B cell (primary cell): ENCODE results near the gene KCNC4. TPM values are rescaled to one million over a fixed set of nuclear protein-coding genes. Genes with fewer than 3 reads are reported as not detected.

Source experiments
- ATAC-seq: fragments of 200-7000 bp; cut with Tn5 transposase; one replicate; pipeline ENCODE4 v1.10.0; 2021; ENCODE audit warnings: low read depth, mild to moderate bottlenecking, moderate number of reproducible peaks, moderate library complexity
- CTCF ChIA-PET: fragments of 350-600 bp; sonication (Branson Sonifier 250); formaldehyde crosslinking; loops from one replicate; lab custom pipeline; 2021; ENCODE audit warnings: antibody characterized with exemption, inconsistent platforms; lab: Charles Lee
- POLR2A ChIA-PET: fragments of 350-600 bp; sonication (Branson Sonifier 250); formaldehyde crosslinking; loops from one replicate; lab custom pipeline; 2021; ENCODE audit warnings: antibody characterized with exemption; lab: Charles Lee
- DNase-seq: peaks from one replicate; pipeline ENCODE4 v3.0.0; 2013
- H2AFZ ChIP-seq: 2 replicates; pipeline ENCODE4 v1.6.1; 2012; ENCODE audit warnings: mild to moderate bottlenecking, low read depth, low read length; ENCODE audit not compliant: insufficient read depth, poor library complexity, severe bottlenecking
- H3K27ac ChIP-seq, 2 donors: 1 replicate in 1 of 2; 2 replicates in 1 of 2; pipeline ENCODE4 v1.5.1; 2012 to 2013; ENCODE audit warnings: low read length in 2 of 2, mild to moderate bottlenecking in 2 of 2, moderate library complexity in 1 of 2
- H3K27me3 ChIP-seq, 4 experiments: fragments of 200-600 bp in 1 of 4; sonication (generic) in 1 of 4; replicated peaks in 1 of 4; 1 replicate in 2 of 4; 2 replicates in 2 of 4; pipeline versions ENCODE4 v1.6.1 to v1.7.0; 2013 to 2016; ENCODE audit warnings: low read length in 3 of 4, mild to moderate bottlenecking in 2 of 4, mixed read lengths in 1 of 4, moderate library complexity in 1 of 4; ENCODE audit not compliant: insufficient read depth in 4 of 4, control insufficient read depth in 3 of 4; ENCODE audit errors: control extremely low read depth in 1 of 4
- H3K36me3 ChIP-seq, 2 experiments: replicated peaks in 1 of 2; 1 replicate in 1 of 2; 2 replicates in 1 of 2; pipeline versions ENCODE4 v1.6.1 to v1.7.1; 2013; ENCODE audit warnings: low read length in 1 of 2; ENCODE audit not compliant: insufficient read depth in 2 of 2, control insufficient read depth in 1 of 2; ENCODE audit errors: control extremely low read depth in 1 of 2, extremely low read depth in 1 of 2
- H3K4me1 ChIP-seq, 2 donors: fragments of 200-600 bp in 1 of 2; sonication (generic) in 1 of 2; 1 replicate in 1 of 2; 2 replicates in 1 of 2; pipeline versions ENCODE4 v1.5.1 to v1.6.1; 2013 to 2017; ENCODE audit warnings: low read length in 2 of 2; ENCODE audit not compliant: control insufficient read depth in 2 of 2, insufficient read depth in 2 of 2
- H3K4me2 ChIP-seq: replicated peaks from 2 replicates; pipeline ENCODE3; 2012; ENCODE audit warnings: mild to moderate bottlenecking, low read depth, low read length; ENCODE audit not compliant: poor library complexity, severe bottlenecking
- H3K4me3 ChIP-seq, 5 experiments: fragments of 200-600 bp in 1 of 5; sonication (generic) in 1 of 5; 1 replicate in 3 of 5; 2 replicates in 2 of 5; pipeline versions ENCODE4 v1.5.1 to v1.7.0; 2011 to 2016; ENCODE audit warnings: low read length in 4 of 5, mild to moderate bottlenecking in 4 of 5, low read depth in 2 of 5, control low read depth in 1 of 5, moderate library complexity in 1 of 5; ENCODE audit not compliant: insufficient read depth in 1 of 5; ENCODE audit errors: control extremely low read depth in 1 of 5, extremely low read depth in 1 of 5
- H3K79me2 ChIP-seq: fragments of 200-600 bp; sonication (generic); one replicate; pipeline ENCODE4 v1.6.0; 2016; ENCODE audit warnings: low read length; ENCODE audit not compliant: control insufficient read depth, insufficient read depth
- H3K9ac ChIP-seq: fragments of 200-600 bp; sonication (generic); 2 replicates; pipeline ENCODE4 v1.6.1; 2017; ENCODE audit warnings: mild to moderate bottlenecking, low read length, moderate library complexity
- H3K9me3 ChIP-seq, 3 donors: one replicate each; pipeline versions ENCODE4 v1.6.1 to v1.7.1; 2013; ENCODE audit warnings: low read length in 2 of 3; ENCODE audit not compliant: control insufficient read depth in 2 of 3, insufficient read depth in 1 of 3; ENCODE audit errors: control extremely low read depth in 1 of 3
- H4K20me1 ChIP-seq: 2 replicates; pipeline ENCODE4 v1.6.0; 2012; ENCODE audit warnings: mild to moderate bottlenecking, low read length; ENCODE audit not compliant: insufficient read depth, control insufficient read depth, poor library complexity, severe bottlenecking
- H3K27ac Mint-ChIP-seq: one replicate; pipeline ENCODE4 v1.8.0; 2021; ENCODE audit warnings: mixed read lengths
- H3K27me3 Mint-ChIP-seq: one replicate; pipeline ENCODE4 v1.8.0; 2021; ENCODE audit warnings: mixed read lengths
- H3K4me1 Mint-ChIP-seq: one replicate; pipeline ENCODE4 v1.8.0; 2021; ENCODE audit warnings: mixed read lengths
- H3K4me3 Mint-ChIP-seq: one replicate; pipeline ENCODE4 v1.8.0; 2021; ENCODE audit warnings: mixed read lengths
- H3K9me3 Mint-ChIP-seq: one replicate; pipeline ENCODE4 v1.8.0; 2022; ENCODE audit warnings: mixed read lengths; ENCODE audit not compliant: insufficient read depth
- CTCF ChIP-seq: fragments of 200-600 bp; IDR thresholded peaks from one replicate; pipeline ENCODE4 v1.8.0; 2022; ENCODE audit warnings: antibody characterized with exemption, mild to moderate bottlenecking
- EZH2 ChIP-seq: IDR thresholded peaks from 2 replicates; pipeline ENCODE4 v1.6.1; 2012; ENCODE audit warnings: borderline replicate concordance, low read depth, mild to moderate bottlenecking, moderate library complexity, low read length; ENCODE audit not compliant: insufficient read depth, poor library complexity, severe bottlenecking
- WGBS: methylation state at CpG from one replicate; pipeline ENCODE4 v1.1.5; 2013; ENCODE audit warnings: missing lambda C conversion rate; ENCODE audit not compliant: insufficient coverage; 5-methylcytosine and 5-hydroxymethylcytosine counted together
- intact Hi-C: fragments of 100-400 bp; cut with micrococcal nuclease; formaldehyde crosslinking; loops from one replicate; pipeline ENCODE4 v1.10.0; 2022
- polyA plus RNA-seq: library from polyadenylated mRNA; depleted of rRNA; stranded (reverse); fragments of >200 nt; gene quantifications from 2 replicates; pipeline ENCODE4 v1.2.3, GENCODE V29; 2012
- total RNA-seq, 2 donors: library from RNA; stranded (reverse); fragments of 120-200 nt in 1 of 2; gene quantifications; 1 replicate in 1 of 2; 2 replicates in 1 of 2; pipeline versions ENCODE4 v1.2.3 to v1.2.4, GENCODE V29; 2013 to 2022

KCNC4 gene
- total and polyA plus RNA-seq, 2 donors (not counting 1 experiment from before 2014, with no cell fraction given): 3.2 to 24.1 TPM

GRCh38 chr1:110172001-110172400 lies 38.1 kb upstream of the KCNC4 start:
- DNase-seq (no peak), ATAC-seq (no peak)
- ChIA-PET CTCF (no interaction called here), POLR2A (no interaction called here)
- TF ChIP-seq EZH2 (no peak), CTCF (no peak)
- H3K9me3 Mint-ChIP-seq: no peaks in the 10 kb centered on the region
- H3K36me3 ChIP-seq: no peaks in the 10 kb centered on the region
- H3K27me3 ChIP-seq: peaks cover 0 to 8% (median 2%) of the 10 kb centered on the region in 4 experiments
- H4K20me1 ChIP-seq: no peaks in the 10 kb centered on the region
- intact Hi-C loops: no loop called here
- no peaks in the 10 kb centered on the region for H3K9me3 ChIP-seq
- 86% methylated on average over 6 of the region's 10 CpGs for WGBS
- no peak overlapping the region for H3K4me3 ChIP-seq
- no peaks in the 10 kb centered on the region for H3K4me1 Mint-ChIP-seq
- no peak overlapping the region for H3K4me3 Mint-ChIP-seq
- H3K4me1 ChIP-seq: no peaks in the 10 kb centered on the region
- H3K4me2 ChIP-seq: no peak overlapping the region
- H3K27ac ChIP-seq: no peak overlapping the region
- no peaks in the 10 kb centered on the region for H3K79me2 ChIP-seq
- no peak overlapping the region for H3K9ac ChIP-seq
- H3K27ac Mint-ChIP-seq: no peak overlapping the region
- H3K27me3 Mint-ChIP-seq: peaks cover 9% of the 10 kb centered on the region
- no peak overlapping the region for H2AFZ ChIP-seq

- intact Hi-C loops: no loop called here
- CTCF ChIA-PET: no interaction called here
- H3K27ac Mint-ChIP-seq: no peak overlapping the region
Measured at GRCh38 chr1:110173466-110174105, 36.5 kb upstream of the KCNC4 start.

More at GRCh38 chr1:110173466-110174105, 36.5 kb upstream of the KCNC4 start:
- DNase-seq (no peak), ATAC-seq (no peak)
- H3K4me2 ChIP-seq: no peak overlapping the region
- no peak overlapping the region for H3K4me3 Mint-ChIP-seq
- H3K27ac ChIP-seq: no peak overlapping the region
- POLR2A ChIA-PET: no interaction called here
- H3K9me3 ChIP-seq: no peaks in the 10 kb centered on the region
- no peak overlapping the region for H2AFZ ChIP-seq
- H3K79me2 ChIP-seq: no peaks in the 10 kb centered on the region
- no peaks in the 10 kb centered on the region for H3K9me3 Mint-ChIP-seq
- no peak overlapping the region for H3K4me3 ChIP-seq
- H3K9ac ChIP-seq: no peak overlapping the region
- no peaks in the 10 kb centered on the region for H4K20me1 ChIP-seq
- H3K27me3 ChIP-seq: peaks cover 0 to 8% (median 2%) of the 10 kb centered on the region in 4 experiments
- TF ChIP-seq CTCF (no peak), EZH2 (no peak)
- no peaks in the 10 kb centered on the region for H3K4me1 Mint-ChIP-seq
- WGBS: 83% methylated on average over 11 of the region's 15 CpGs
- H3K27me3 Mint-ChIP-seq: peaks cover 9% of the 10 kb centered on the region
- H3K36me3 ChIP-seq: no peaks in the 10 kb centered on the region
- no peaks in the 10 kb centered on the region for H3K4me1 ChIP-seq
